ENCODE data around the gene APMAP.

APMAP gene

GRCh38 chr20:24964506-24964840 is 28.1 kb downstream of the APMAP start:
- TF ChIP-seq, protein P1, sequence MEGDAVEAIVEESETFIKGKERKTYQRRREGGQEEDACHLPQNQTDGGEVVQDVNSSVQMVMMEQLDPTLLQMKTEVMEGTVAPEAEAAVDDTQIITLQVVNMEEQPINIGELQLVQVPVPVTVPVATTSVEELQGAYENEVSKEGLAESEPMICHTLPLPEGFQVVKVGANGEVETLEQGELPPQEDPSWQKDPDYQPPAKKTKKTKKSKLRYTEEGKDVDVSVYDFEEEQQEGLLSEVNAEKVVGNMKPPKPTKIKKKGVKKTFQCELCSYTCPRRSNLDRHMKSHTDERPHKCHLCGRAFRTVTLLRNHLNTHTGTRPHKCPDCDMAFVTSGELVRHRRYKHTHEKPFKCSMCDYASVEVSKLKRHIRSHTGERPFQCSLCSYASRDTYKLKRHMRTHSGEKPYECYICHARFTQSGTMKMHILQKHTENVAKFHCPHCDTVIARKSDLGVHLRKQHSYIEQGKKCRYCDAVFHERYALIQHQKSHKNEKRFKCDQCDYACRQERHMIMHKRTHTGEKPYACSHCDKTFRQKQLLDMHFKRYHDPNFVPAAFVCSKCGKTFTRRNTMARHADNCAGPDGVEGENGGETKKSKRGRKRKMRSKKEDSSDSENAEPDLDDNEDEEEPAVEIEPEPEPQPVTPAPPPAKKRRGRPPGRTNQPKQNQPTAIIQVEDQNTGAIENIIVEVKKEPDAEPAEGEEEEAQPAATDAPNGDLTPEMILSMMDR (IDR thresholded peaks at IDR 0.05), result no peak
- H3K4me2 ChIP-seq (ENCODE audit: low read length), result no peak overlapping the region
- H2AFZ ChIP-seq, result no peak overlapping the region
- no peak overlapping the region for H3K4me3 ChIP-seq (ENCODE audit: low read depth, low read length)
- H3K36me3 ChIP-seq (ENCODE audit: control insufficient read depth, insufficient read depth, low read length), result no peaks in the 10 kb centered on the region
- no peak overlapping the region for H3K27ac ChIP-seq
- no peaks in the 10 kb centered on the region for H3K27me3 ChIP-seq (ENCODE audit: control insufficient read depth, insufficient read depth, low read length)
- H3K4me1 ChIP-seq, result peaks cover 5% of the 10 kb centered on the region
- no peak overlapping the region for H3K9ac ChIP-seq
- H3K9me3 ChIP-seq (ENCODE audit: control insufficient read depth, low read length), result no peaks in the 10 kb centered on the region
- H3K79me2 ChIP-seq, result peaks cover 5% of the 10 kb centered on the region

- H3K4me1 ChIP-seq, result peaks cover 5% of the 10 kb centered on the region
- H3K4me3 ChIP-seq (ENCODE audit: low read depth, low read length), result no peak overlapping the region
- no peak overlapping the region for H3K27ac ChIP-seq
- H3K27me3 ChIP-seq (ENCODE audit: control insufficient read depth, insufficient read depth, low read length), result no peaks in the 10 kb centered on the region
- no peak overlapping the region for H3K4me2 ChIP-seq (ENCODE audit: low read length)
- H2AFZ ChIP-seq, result no peak overlapping the region
- no peak overlapping the region for H3K9ac ChIP-seq
- TF ChIP-seq, protein P1 (IDR thresholded peaks at IDR 0.05), result no peak
- H3K36me3 ChIP-seq (ENCODE audit: control insufficient read depth, insufficient read depth, low read length), result no peaks in the 10 kb centered on the region
- peaks cover 5% of the 10 kb centered on the region for H3K79me2 ChIP-seq
- H3K9me3 ChIP-seq (ENCODE audit: control insufficient read depth, low read length), result no peaks in the 10 kb centered on the region
These were observed 28.7 kb downstream of the APMAP start for GRCh38 chr20:24963672-24964505.

DNA sequence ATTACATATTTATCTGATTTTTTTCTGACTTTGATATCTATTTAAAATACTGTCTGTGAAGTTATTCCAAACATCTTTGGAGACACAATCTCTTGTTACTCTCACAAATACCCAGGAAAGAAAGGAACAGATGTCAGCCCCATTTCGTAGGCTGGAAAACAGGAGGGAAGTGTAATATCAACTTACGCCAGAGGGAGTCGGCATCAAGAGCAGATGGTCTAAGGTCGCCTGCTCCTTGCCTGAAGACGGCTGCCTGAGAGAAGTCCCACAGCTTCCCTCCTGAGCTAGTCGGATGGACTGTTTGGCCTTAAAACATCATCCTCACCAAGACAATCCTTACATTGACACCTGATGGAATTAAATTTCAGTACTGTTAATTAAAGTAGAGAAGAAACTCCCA is 30.0 kb downstream of the APMAP start:
- Histone ChIP-seq H2AFZ (no peak overlapping the region), H3K4me1 (peaks cover 5% of the 10 kb centered on the region), H3K27me3 (ENCODE audit: control insufficient read depth, insufficient read depth, low read length) (no peaks in the 10 kb centered on the region), H3K79me2 (peaks cover 1% of the 10 kb centered on the region), H3K4me3 (ENCODE audit: low read depth, low read length) (no peak overlapping the region), H3K9ac (no peak overlapping the region), H3K9me3 (ENCODE audit: control insufficient read depth, low read length) (no peaks in the 10 kb centered on the region), H3K4me2 (ENCODE audit: low read length) (no peak overlapping the region), H3K27ac (no peak overlapping the region), H3K36me3 (ENCODE audit: control insufficient read depth, insufficient read depth, low read length) (no peaks in the 10 kb centered on the region)
- TF ChIP-seq, protein P1 (IDR thresholded peaks at IDR 0.05), result no peak

- TF ChIP-seq, protein P1 (IDR thresholded peaks at IDR 0.05), result no peak
- no peak overlapping the region for H3K9ac ChIP-seq
- no peaks in the 10 kb centered on the region for H3K9me3 ChIP-seq (ENCODE audit: control insufficient read depth, low read length)
- no peak overlapping the region for H3K4me3 ChIP-seq (ENCODE audit: low read depth, low read length)
- no peaks in the 10 kb centered on the region for H3K36me3 ChIP-seq (ENCODE audit: control insufficient read depth, insufficient read depth, low read length)
- H3K4me2 ChIP-seq (ENCODE audit: low read length), result no peak overlapping the region
- H3K27me3 ChIP-seq (ENCODE audit: control insufficient read depth, insufficient read depth, low read length), result no peaks in the 10 kb centered on the region
- H2AFZ ChIP-seq, result no peak overlapping the region
- H3K79me2 ChIP-seq, result no peaks in the 10 kb centered on the region
- peaks cover 5% of the 10 kb centered on the region for H3K4me1 ChIP-seq
- H3K27ac ChIP-seq, result no peak overlapping the region
These were observed 30.4 kb downstream of the APMAP start for GRCh38 chr20:24962182-24962492.

Data from parathyroid adenoma (tissue), 2 donors.